Urinary bladder (tissue), 4 donors: ENCODE data around the gene WNT9B. TPM values are rescaled to one million over a fixed set of nuclear protein-coding genes. Genes with fewer than 3 reads are reported as not detected.

Source experiments
- DNase-seq: peaks from one replicate; pipeline ENCODE4 v3.0.0-alpha.2; 2015; ENCODE audit errors: extremely low spot score
- H3K27ac ChIP-seq: one replicate; pipeline ENCODE4 v1.5.1; 2013; ENCODE audit warnings: low read depth, mild to moderate bottlenecking, moderate library complexity
- H3K36me3 ChIP-seq: one replicate; pipeline ENCODE4 v1.6.1; 2013; ENCODE audit warnings: mild to moderate bottlenecking, moderate library complexity; ENCODE audit not compliant: insufficient read depth
- H3K4me1 ChIP-seq: one replicate; pipeline ENCODE4 v1.6.1; 2013; ENCODE audit warnings: mild to moderate bottlenecking, moderate library complexity; ENCODE audit not compliant: insufficient read depth
- H3K4me3 ChIP-seq: one replicate; pipeline ENCODE4 v1.5.1; 2013; ENCODE audit warnings: low read depth, low read length
- WGBS: extraction: QIAGEN DNeasy Blood & Tissue Kit; methylation state at CpG from one replicate; pipeline ENCODE4 v1.1.7; 2013; 5-methylcytosine and 5-hydroxymethylcytosine counted together
- polyA plus RNA-seq: library from polyadenylated mRNA; stranded (reverse); fragments of 200-250 nt; gene quantifications from one replicate; pipeline ENCODE4 v1.2.3, GENCODE V29; 2013
- total RNA-seq: library from RNA; depleted of rRNA; stranded (reverse); fragments of >200 nt; gene quantifications from one replicate; pipeline ENCODE4 v1.2.3, GENCODE V29; 2014
- donor health status: healthy with polysubstance abuse.
- donor health status: healthy.

The WNT9B gene
- total and polyA plus RNA-seq, 2 donors: 0.48 TPM; not detected in 1

- DNase-seq: no peak
- 90% methylated on average over 3 of the region's 3 CpGs for WGBS
- no peaks in the 10 kb centered on the region for H3K36me3 ChIP-seq
- H3K4me1 ChIP-seq: peaks cover 3% of the 10 kb centered on the region
- no peak overlapping the region for H3K4me3 ChIP-seq
- H3K27ac ChIP-seq: no peak overlapping the region
These were observed 3.1 kb downstream of the WNT9B start for GRCh38 chr17:46854515-46854914.

DNA sequence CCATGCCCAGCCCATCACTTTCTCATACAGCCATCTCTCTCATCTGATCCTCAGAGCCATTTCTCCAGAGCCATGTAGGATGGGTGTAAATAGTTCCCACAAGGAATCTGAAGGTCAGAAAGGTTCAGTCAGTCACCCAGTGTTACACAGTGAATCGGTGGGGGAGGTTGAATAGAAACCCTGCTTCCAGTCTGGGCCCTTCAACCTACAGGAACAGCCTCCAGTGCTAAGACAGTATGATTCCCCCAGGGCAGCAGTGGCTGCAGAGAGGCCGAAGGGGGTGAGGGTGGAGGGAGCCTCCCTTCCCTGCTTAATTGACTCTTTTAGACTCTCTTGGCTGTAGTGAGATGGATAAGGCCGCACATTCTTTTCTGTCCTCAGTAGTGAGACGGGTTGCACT, 3.6 kb downstream of the WNT9B start:
- no peak overlapping the region for H3K27ac ChIP-seq
- WGBS: 72% methylated on average over 4 of the region's 4 CpGs
- H3K4me1 ChIP-seq: peaks cover 3% of the 10 kb centered on the region
- no peak for DNase-seq
- no peak overlapping the region for H3K4me3 ChIP-seq
- H3K36me3 ChIP-seq: no peaks in the 10 kb centered on the region

GRCh38 chr17:46857600-46857999, 6.2 kb downstream of the WNT9B start:
- Histone ChIP-seq H3K36me3 (no peaks in the 10 kb centered on the region), H3K27ac (no peak overlapping the region), H3K4me1 (no peaks in the 10 kb centered on the region), H3K4me3 (no peak overlapping the region)
- DNase-seq: no peak
- WGBS: 98% methylated on average over 1 of the region's 1 CpG

DNA sequence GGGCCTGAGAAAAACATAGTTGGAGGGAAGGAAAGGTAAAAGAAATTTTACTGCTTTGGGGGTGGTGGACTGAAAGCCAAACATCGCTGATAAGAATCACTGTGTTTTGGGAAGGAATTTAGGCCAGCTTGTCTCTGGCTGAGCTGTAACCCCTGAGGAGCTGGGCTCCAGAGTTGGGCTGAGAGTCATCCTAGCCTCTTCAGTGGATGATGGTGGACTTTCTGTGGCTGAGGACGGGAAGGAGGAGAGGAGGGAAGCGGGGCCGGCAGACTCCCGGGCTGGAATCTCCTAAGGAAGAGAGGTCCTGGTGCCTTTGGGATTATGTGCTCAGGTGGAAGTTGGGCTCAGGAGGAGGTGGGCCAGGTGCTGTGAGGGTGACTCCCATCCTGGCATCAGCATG, 8.6 kb downstream of the WNT9B start:
- 52% methylated on average over 5 of the region's 5 CpGs for WGBS
- H3K36me3 ChIP-seq: no peaks in the 10 kb centered on the region

DNA sequence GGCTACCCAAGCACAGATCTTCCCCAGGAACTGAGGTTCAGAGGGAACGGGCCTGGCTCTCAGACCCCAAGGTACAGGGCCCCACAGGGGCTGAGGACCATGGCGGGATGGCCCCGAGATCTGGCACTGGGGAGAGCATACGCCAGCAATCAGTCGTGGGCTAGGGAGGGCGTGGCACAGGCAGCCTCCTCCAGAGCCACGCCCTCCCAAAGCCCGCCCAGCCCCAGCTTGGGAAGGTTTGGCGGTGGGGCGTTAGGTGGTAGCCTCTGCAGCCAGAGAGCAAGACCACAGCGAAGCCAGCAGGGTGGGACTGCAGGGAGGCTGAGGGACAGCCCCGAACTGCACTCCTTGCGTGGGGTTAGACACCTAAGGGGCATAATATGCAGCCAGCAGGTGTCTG, 11.6 kb downstream of the WNT9B start:
- Histone ChIP-seq H3K27ac (no peak overlapping the region), H3K36me3 (no peaks in the 10 kb centered on the region), H3K4me3 (no peak overlapping the region), H3K4me1 (no peaks in the 10 kb centered on the region)
- no peak for DNase-seq
- 29% methylated on average over 13 of the region's 13 CpGs for WGBS

More for the DNA sequence above, 8.6 kb downstream of the WNT9B start:
- no peak for DNase-seq
- Histone ChIP-seq H3K27ac (no peak overlapping the region), H3K4me3 (no peak overlapping the region), H3K4me1 (no peaks in the 10 kb centered on the region)

DNA sequence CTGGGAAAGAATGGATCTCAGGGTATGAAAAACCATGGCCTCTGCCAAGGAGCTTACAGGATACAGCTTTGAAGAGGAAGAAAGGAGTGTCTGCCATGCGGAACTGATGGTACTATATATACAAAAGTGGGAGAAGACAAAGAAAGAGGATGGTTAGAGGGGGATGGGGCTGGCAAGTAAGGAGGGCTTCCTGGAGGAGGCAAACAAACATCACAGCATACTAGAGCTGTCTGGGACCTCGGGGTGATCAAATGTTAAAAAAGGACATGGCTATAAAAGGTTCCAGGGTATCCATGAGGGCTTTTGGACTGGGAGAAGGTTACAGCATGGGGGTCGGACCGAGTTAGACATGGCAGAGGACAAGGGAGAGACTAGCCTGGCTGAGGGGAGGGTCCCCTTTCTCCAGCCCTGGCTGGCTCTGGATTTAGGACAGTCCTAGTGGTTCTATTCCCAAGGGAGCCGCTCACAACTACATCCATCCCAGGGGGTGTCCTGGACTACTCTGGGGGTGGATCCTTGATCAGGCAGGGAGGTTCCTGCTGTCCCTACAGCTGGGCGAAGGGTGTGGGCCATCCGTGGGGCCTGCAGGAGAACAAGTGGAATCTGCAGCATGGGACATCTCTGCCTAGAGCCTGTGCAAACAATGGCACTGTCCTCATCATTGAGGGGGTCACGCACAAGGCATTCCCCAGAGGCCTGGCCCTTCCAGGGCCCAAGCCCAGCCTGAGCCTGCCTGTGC, 12.2 kb downstream of the WNT9B start:
- no peak overlapping the region for H3K4me3 ChIP-seq
- no peak overlapping the region for H3K27ac ChIP-seq
- no peak for DNase-seq
- WGBS: 84% methylated on average over 8 of the region's 8 CpGs
- H3K4me1 ChIP-seq: no peaks in the 10 kb centered on the region
- H3K36me3 ChIP-seq: no peaks in the 10 kb centered on the region

- Histone ChIP-seq H3K27ac (no peak overlapping the region), H3K4me1 (no peaks in the 10 kb centered on the region), H3K4me3 (no peak overlapping the region), H3K36me3 (no peaks in the 10 kb centered on the region)
- DNase-seq: no peak
- WGBS: 23% methylated on average over 8 of the region's 8 CpGs
These were observed 13.7 kb downstream of the WNT9B start for GRCh38 chr17:46865100-46865499.

GRCh38 chr17:46866325-46866724, 14.9 kb downstream of the WNT9B start:
- no peak for DNase-seq
- H3K36me3 ChIP-seq: no peaks in the 10 kb centered on the region
- 66% methylated on average over 8 of the region's 8 CpGs for WGBS
- no peak overlapping the region for H3K4me3 ChIP-seq
- no peaks in the 10 kb centered on the region for H3K4me1 ChIP-seq
- H3K27ac ChIP-seq: no peak overlapping the region

DNA sequence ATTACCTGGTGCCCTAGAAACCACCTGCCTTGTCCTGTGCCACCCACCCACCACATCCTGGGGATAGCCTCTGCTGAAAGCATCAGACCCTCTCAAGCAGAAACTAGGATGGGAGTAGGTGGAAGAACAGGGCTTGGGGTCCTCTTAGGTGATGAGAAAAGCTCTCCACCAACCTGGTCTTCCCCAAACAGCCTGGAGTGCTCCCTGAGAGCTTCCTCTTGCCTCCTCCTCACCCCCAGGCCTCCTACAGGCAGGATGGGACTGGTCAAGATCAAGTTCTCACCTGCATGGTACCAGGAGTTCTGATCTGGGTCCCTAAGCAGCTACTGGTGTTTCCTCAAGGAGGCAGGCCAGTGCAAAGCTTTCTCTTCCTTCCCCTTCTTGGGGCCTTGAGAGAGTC, 15.4 kb downstream of the WNT9B start:
- Histone ChIP-seq H3K27ac (no peak overlapping the region), H3K4me3 (no peak overlapping the region), H3K36me3 (no peaks in the 10 kb centered on the region), H3K4me1 (no peaks in the 10 kb centered on the region)
- DNase-seq: no peak

- H3K4me1 ChIP-seq: no peaks in the 10 kb centered on the region
- no peak for DNase-seq
- no peaks in the 10 kb centered on the region for H3K36me3 ChIP-seq
- 55% methylated on average over 6 of the region's 6 CpGs for WGBS
- H3K27ac ChIP-seq: no peak overlapping the region
- no peak overlapping the region for H3K4me3 ChIP-seq
These were observed 17.4 kb downstream of the WNT9B start for GRCh38 chr17:46868689-46869187.

DNA sequence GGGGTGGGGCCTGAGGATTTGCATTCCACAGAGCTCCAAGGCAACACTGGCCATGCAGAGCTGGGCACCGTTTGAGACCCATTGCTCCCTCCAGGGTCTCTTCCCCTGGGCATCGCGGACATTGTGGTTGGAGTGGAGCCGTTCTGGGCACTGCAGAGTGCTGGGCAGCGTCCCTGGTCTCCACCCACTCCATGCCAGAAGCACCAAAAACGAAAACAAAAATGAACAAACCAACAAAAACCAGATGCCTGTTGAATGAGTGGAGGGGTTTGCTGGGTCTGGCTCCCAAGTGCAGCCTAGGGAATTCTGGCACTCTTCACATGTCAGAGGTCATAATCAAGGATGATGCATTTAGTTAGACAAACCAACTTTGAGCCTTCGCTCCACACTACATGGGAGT, 17.9 kb downstream of the WNT9B start:
- Histone ChIP-seq H3K27ac (no peak overlapping the region), H3K4me1 (no peaks in the 10 kb centered on the region), H3K4me3 (no peak overlapping the region), H3K36me3 (no peaks in the 10 kb centered on the region)
- WGBS: 77% methylated on average over 7 of the region's 7 CpGs
- no peak for DNase-seq

DNA sequence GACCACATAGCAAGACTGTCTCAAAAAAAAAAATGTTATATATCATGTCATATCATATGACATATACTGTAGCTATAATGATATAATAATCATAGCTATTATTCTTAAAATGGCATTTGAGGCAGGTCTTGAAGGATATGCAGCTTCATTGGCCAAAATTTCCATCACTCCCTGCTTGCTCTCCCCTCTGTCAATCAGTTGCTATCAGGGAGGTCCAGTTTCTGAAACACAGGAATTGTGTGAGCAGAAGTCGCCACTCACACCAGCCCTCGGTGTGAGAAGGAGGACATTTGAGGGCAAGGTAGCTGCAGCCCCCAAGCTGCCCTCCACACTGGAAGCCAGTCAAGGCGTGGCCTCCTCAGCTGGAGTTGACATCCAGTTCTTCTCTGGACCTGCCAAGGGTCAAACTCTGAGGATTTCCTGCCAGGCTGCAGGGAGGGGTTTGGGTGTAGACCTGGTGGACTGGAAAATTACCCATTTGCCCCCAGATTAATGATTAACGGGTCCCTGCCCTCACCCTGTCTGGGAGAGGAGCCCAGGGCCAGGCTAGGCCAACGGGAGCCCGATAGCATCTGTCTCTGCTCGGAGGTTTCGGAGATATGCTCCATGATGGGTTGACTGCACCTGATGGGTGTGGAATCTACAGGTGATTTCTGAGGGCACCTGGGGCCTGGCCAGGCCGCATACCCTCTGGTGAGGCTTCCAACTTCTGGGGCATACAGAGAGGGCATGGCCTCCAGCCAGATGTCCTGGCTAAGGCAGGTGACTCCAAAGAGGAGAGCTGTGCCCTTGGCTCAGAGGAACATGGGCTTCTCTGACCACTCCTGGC, 18.8 kb downstream of the WNT9B start:
- H3K4me1 ChIP-seq: no peaks in the 10 kb centered on the region
- WGBS: 80% methylated on average over 9 of the region's 9 CpGs
- DNase-seq: no peak
- H3K4me3 ChIP-seq: no peak overlapping the region
- no peak overlapping the region for H3K27ac ChIP-seq
- H3K36me3 ChIP-seq: no peaks in the 10 kb centered on the region

DNA sequence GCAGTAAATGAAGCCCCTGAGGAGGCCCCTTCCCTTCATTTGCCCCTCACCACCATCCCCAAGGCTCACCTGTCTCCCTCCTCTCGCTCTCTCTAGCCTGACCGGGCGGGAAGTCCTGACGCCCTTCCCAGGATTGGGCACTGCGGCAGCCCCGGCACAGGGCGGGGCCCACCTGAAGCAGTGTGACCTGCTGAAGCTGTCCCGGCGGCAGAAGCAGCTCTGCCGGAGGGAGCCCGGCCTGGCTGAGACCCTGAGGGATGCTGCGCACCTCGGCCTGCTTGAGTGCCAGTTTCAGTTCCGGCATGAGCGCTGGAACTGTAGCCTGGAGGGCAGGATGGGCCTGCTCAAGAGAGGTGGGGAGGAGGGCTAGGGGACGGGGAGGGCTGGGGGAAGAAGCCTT, 21.0 kb downstream of the WNT9B start:
- H3K27ac ChIP-seq: no peak overlapping the region
- H3K4me1 ChIP-seq: no peaks in the 10 kb centered on the region
- 91% methylated on average over 16 of the region's 16 CpGs for WGBS
- no peak overlapping the region for H3K4me3 ChIP-seq
- DNase-seq: no peak
- no peaks in the 10 kb centered on the region for H3K36me3 ChIP-seq
